Neural cell (in vitro differentiated cells): ENCODE measurements around the gene ICA1L. TPM values are rescaled to one million over a fixed set of nuclear protein-coding genes. Genes with fewer than 3 reads are reported as not detected.

ENCODE experiments used
- H2AFZ ChIP-seq: fragments of 200-600, 300-800 bp; sonication (generic), shearing (Covaris generic); 2 replicates; pipeline ENCODE4 v1.6.0; 2014; ENCODE audit warnings: low read depth, mild to moderate bottlenecking, antibody characterized with exemption, low read length, moderate library complexity
- H3F3A ChIP-seq: fragments of 200-600 bp; shearing (Covaris generic); 2 replicates; pipeline ENCODE4 v1.6.1; 2016; ENCODE audit warnings: mild to moderate bottlenecking, moderate library complexity, mixed read lengths, antibody characterized with exemption, low read length; ENCODE audit not compliant: insufficient read depth, poor library complexity, severe bottlenecking
- H3K27ac ChIP-seq: fragments of 200-600, 300-800 bp; sonication (generic), shearing (Covaris generic); 2 replicates; pipeline ENCODE4 v1.5.1; 2014; ENCODE audit warnings: mild to moderate bottlenecking, low read length, moderate library complexity
- H3K27me3 ChIP-seq: fragments of 300-800, 200-600 bp; sonication (generic), shearing (Covaris generic); 2 replicates; pipeline ENCODE4 v1.6.0; 2014; ENCODE audit warnings: mild to moderate bottlenecking, low read depth, low read length, moderate library complexity; ENCODE audit not compliant: insufficient read depth
- H3K36me3 ChIP-seq: fragments of 300-800, 200-600 bp; sonication (generic), shearing (Covaris generic); 2 replicates; pipeline ENCODE4 v1.5.1; 2014; ENCODE audit warnings: mild to moderate bottlenecking, antibody characterized with exemption, low read length, moderate library complexity; ENCODE audit not compliant: insufficient read depth
- H3K4me2 ChIP-seq: fragments of 300-800, 200-600 bp; sonication (generic), shearing (Covaris generic); 2 replicates; pipeline ENCODE4 v1.6.0; 2014; ENCODE audit warnings: mild to moderate bottlenecking, low read length
- H3K4me3 ChIP-seq: fragments of 300-800, 200-600 bp; sonication (generic), shearing (Covaris generic); 2 replicates; pipeline ENCODE4 v1.5.1; 2014; ENCODE audit warnings: mild to moderate bottlenecking, low read length, moderate library complexity
- H3K79me2 ChIP-seq: fragments of 200-600 bp; shearing (Covaris generic); replicated peaks from 2 replicates; pipeline ENCODE4 v1.6.0; 2014; ENCODE audit warnings: mild to moderate bottlenecking, low read length, moderate library complexity; ENCODE audit not compliant: insufficient read depth
- H3K9ac ChIP-seq: fragments of 300-800, 200-600 bp; sonication (generic), shearing (Covaris generic); 2 replicates; pipeline ENCODE4 v1.6.1; 2016; ENCODE audit warnings: mild to moderate bottlenecking, low read length, mixed read lengths
- H3K9me2 ChIP-seq: fragments of 200-600 bp; shearing (Covaris generic); 2 replicates; pipeline ENCODE4 v1.6.1; 2016; ENCODE audit warnings: mild to moderate bottlenecking, low read length, mixed read lengths; ENCODE audit not compliant: insufficient read depth
- H3K9me3 ChIP-seq: fragments of 200-600, 300-800 bp; sonication (generic), shearing (Covaris generic); 2 replicates; pipeline ENCODE4 v1.6.1; 2016; ENCODE audit warnings: mild to moderate bottlenecking, mixed run types, low read length, moderate library complexity, mixed read lengths
- H4K20me1 ChIP-seq: fragments of 200-600 bp; shearing (Covaris generic); 2 replicates; pipeline ENCODE4 v1.6.1; 2016; ENCODE audit warnings: mild to moderate bottlenecking, mixed run types; ENCODE audit not compliant: insufficient read depth
- CTCF ChIP-seq: fragments of 450-650 bp; IDR thresholded peaks from 2 replicates; pipeline ENCODE4 v1.5.1; 2014; ENCODE audit warnings: antibody characterized with exemption, mild to moderate bottlenecking, moderate library complexity; ENCODE audit not compliant: poor library complexity, severe bottlenecking
- EP300 ChIP-seq: fragments of 450-650 bp; conservative IDR thresholded peaks from 2 replicates; pipeline ENCODE4 v1.6.1; 2014; ENCODE audit warnings: antibody characterized with exemption, mild to moderate bottlenecking, moderate library complexity; ENCODE audit not compliant: poor library complexity, severe bottlenecking
- EZH2 ChIP-seq: fragments of 200-600, 300-800 bp; shearing (Covaris generic), sonication (generic); IDR thresholded peaks from 2 replicates; pipeline ENCODE4 v1.6.1; 2014; ENCODE audit warnings: antibody characterized with exemption, low read length, borderline replicate concordance, mild to moderate bottlenecking; ENCODE audit not compliant: insufficient read depth, poor library complexity, severe bottlenecking
- MXI1 ChIP-seq: fragments of 450-650 bp; conservative IDR thresholded peaks from 2 replicates; pipeline ENCODE4 v1.6.1; 2014; ENCODE audit warnings: antibody characterized with exemption, mild to moderate bottlenecking; ENCODE audit not compliant: poor library complexity, severe bottlenecking
- POLR2AphosphoS5 ChIP-seq: IDR thresholded peaks from 2 replicates; pipeline ENCODE4 v1.6.1; 2012
- RAD21 ChIP-seq: fragments of 450-650 bp; conservative IDR thresholded peaks from 2 replicates; pipeline ENCODE4 v1.6.1; 2014; ENCODE audit warnings: antibody characterized with exemption, mild to moderate bottlenecking, moderate library complexity
- SMC3 ChIP-seq: fragments of 450-650 bp; conservative IDR thresholded peaks from 2 replicates; pipeline ENCODE4 v1.6.1; 2014; ENCODE audit warnings: antibody characterized with exemption, mild to moderate bottlenecking, moderate library complexity; ENCODE audit not compliant: poor library complexity
- TAF1 ChIP-seq: IDR thresholded peaks from 2 replicates; pipeline ENCODE4 v1.6.1; 2012; ENCODE audit warnings: low read depth
- polyA plus RNA-seq: library from polyadenylated mRNA; depleted of rRNA; stranded (reverse); fragments of >200 nt; gene quantifications from 2 replicates; pipeline ENCODE4 v1.2.3, GENCODE V29; 2014

ICA1L gene
- polyA plus RNA-seq, 1 donor from 2014 or later: 61.4 TPM

GRCh38 chr2:202831242-202832220 is 40.0 kb downstream of the ICA1L start:
- no peaks in the 10 kb centered on the region for H3K27me3 ChIP-seq
- no peaks in the 10 kb centered on the region for H3K9me3 ChIP-seq
- H3F3A ChIP-seq: no peaks in the 10 kb centered on the region
- H3K9ac ChIP-seq: no peak overlapping the region
- TF ChIP-seq RAD21 (peak; percentile 26), SMC3 (peak; percentile 26), POLR2AphosphoS5 (no peak), CTCF (peak; percentile 27)
- no peak overlapping the region for H3K27ac ChIP-seq
- no peak overlapping the region for H3K4me3 ChIP-seq
- H3K79me2 ChIP-seq: no peaks in the 10 kb centered on the region
- H2AFZ ChIP-seq: no peak overlapping the region
- no peaks in the 10 kb centered on the region for H3K36me3 ChIP-seq
- H3K9me2 ChIP-seq: no peaks in the 10 kb centered on the region
- H3K4me2 ChIP-seq: no peak overlapping the region
- H4K20me1 ChIP-seq: no peaks in the 10 kb centered on the region

- no peak for TF ChIP-seq POLR2AphosphoS5
- TF ChIP-seq EP300: no peak
- no peak for TF ChIP-seq RAD21
- no peak for TF ChIP-seq CTCF
- TF ChIP-seq TAF1: no peak
- no peak for TF ChIP-seq SMC3
- no peak for TF ChIP-seq MXI1
- Histone ChIP-seq H3K9me3 (no peaks in the 10 kb centered on the region), H2AFZ (no peak overlapping the region)
Measured at GRCh38 chr2:202824901-202825300, 46.7 kb downstream of the ICA1L start.

GRCh38 chr2:202822411-202822810 is 49.2 kb downstream of the ICA1L start:
- Histone ChIP-seq H3K9ac (no peak overlapping the region), H4K20me1 (no peaks in the 10 kb centered on the region), H3K36me3 (no peaks in the 10 kb centered on the region), H3K27me3 (no peaks in the 10 kb centered on the region), H3F3A (no peaks in the 10 kb centered on the region), H3K27ac (no peak overlapping the region), H3K9me2 (no peaks in the 10 kb centered on the region), H2AFZ (no peak overlapping the region), H3K79me2 (no peaks in the 10 kb centered on the region), H3K4me2 (no peak overlapping the region), H3K4me3 (no peak overlapping the region), H3K9me3 (no peaks in the 10 kb centered on the region)
- no peak for TF ChIP-seq SMC3
- no peak for TF ChIP-seq POLR2AphosphoS5
- TF ChIP-seq EP300: no peak
- TF ChIP-seq RAD21: no peak
- TF ChIP-seq MXI1: no peak
- TF ChIP-seq TAF1: no peak
- no peak for TF ChIP-seq EZH2

More at GRCh38 chr2:202824901-202825300, 46.7 kb downstream of the ICA1L start:
- no peaks in the 10 kb centered on the region for H4K20me1 ChIP-seq
- no peak overlapping the region for H3K4me3 ChIP-seq
- H3K79me2 ChIP-seq: no peaks in the 10 kb centered on the region
- no peaks in the 10 kb centered on the region for H3F3A ChIP-seq
- H3K4me2 ChIP-seq: no peak overlapping the region
- no peaks in the 10 kb centered on the region for H3K36me3 ChIP-seq
- H3K9me2 ChIP-seq: no peaks in the 10 kb centered on the region
- no peak overlapping the region for H3K27ac ChIP-seq
- H3K27me3 ChIP-seq: no peaks in the 10 kb centered on the region
- no peak overlapping the region for H3K9ac ChIP-seq
